HG03196 (cell line): ENCODE data around the gene PRMT3.
"Not testable (repeated sequence)": the region's sequence is repeated elsewhere in the genome, so short reads cannot be mapped to it uniquely, and the experiment has no call there.

Experiments used
- ATAC-seq: cut with Tn5 transposase; IDR thresholded peaks from one replicate; pipeline ENCODE4 v1.9.1; 2021; ENCODE audit not compliant: unreplicated experiment

Gene PRMT3

GRCh38 chr11:20373568-20374209 is 13.8 kb upstream of the PRMT3 start:
- no peak for ATAC-seq

- no peak for ATAC-seq
Measured at GRCh38 chr11:20374741-20375300, 12.7 kb upstream of the PRMT3 start.

GRCh38 chr11:20376162-20376730 is 11.3 kb upstream of the PRMT3 start:
- no peak for ATAC-seq

GRCh38 chr11:20385996-20386395 is 1.5 kb upstream of the PRMT3 start:
- not testable (repeated sequence) for ATAC-seq

- ATAC-seq: no peak
Measured at GRCh38 chr11:20388096-20389055, 860 bp downstream of the PRMT3 start.

- ATAC-seq: no peak
Measured at GRCh38 chr11:20397281-20397680, 9.8 kb downstream of the PRMT3 start.

- no peak for ATAC-seq
Measured at GRCh38 chr11:20399498-20399897, 12.0 kb downstream of the PRMT3 start.

- ATAC-seq: no peak
Measured at GRCh38 chr11:20403059-20403458, 15.5 kb downstream of the PRMT3 start.

GRCh38 chr11:20406484-20406883 is 19.0 kb downstream of the PRMT3 start:
- no peak for ATAC-seq

GRCh38 chr11:20407344-20407743 is 19.8 kb downstream of the PRMT3 start:
- ATAC-seq: no peak

- no peak for ATAC-seq
Measured at GRCh38 chr11:20415432-20415831, 27.9 kb downstream of the PRMT3 start.

- ATAC-seq: no peak
Measured at GRCh38 chr11:20417771-20418170, 30.3 kb downstream of the PRMT3 start.

GRCh38 chr11:20421946-20422345 is 34.4 kb downstream of the PRMT3 start:
- no peak for ATAC-seq

- ATAC-seq: no peak
Measured at GRCh38 chr11:20429216-20429615, 41.7 kb downstream of the PRMT3 start.

- no peak for ATAC-seq
Measured at GRCh38 chr11:20438637-20439036, 51.1 kb downstream of the PRMT3 start.

- ATAC-seq: no peak
Measured at GRCh38 chr11:20443596-20443995, 56.1 kb downstream of the PRMT3 start.

- ATAC-seq: no peak
Measured at GRCh38 chr11:20444535-20444934, 57.0 kb downstream of the PRMT3 start.

GRCh38 chr11:20448834-20449233 is 61.3 kb downstream of the PRMT3 start:
- no peak for ATAC-seq

GRCh38 chr11:20450829-20451228 is 63.3 kb downstream of the PRMT3 start:
- ATAC-seq: no peak

- ATAC-seq: no peak
Measured at GRCh38 chr11:20451568-20451967, 64.1 kb downstream of the PRMT3 start.

GRCh38 chr11:20452585-20452984 is 65.1 kb downstream of the PRMT3 start:
- ATAC-seq: no peak
